Jurkat, Clone E6-1 (cell line): ENCODE data around the gene RPP21.
"Not testable (repeated sequence)": the region's sequence is repeated elsewhere in the genome, so short reads cannot be mapped to it uniquely, and the experiment has no call there.

Experiments
- DNase-seq: peaks from one replicate; pipeline ENCODE4 v3.0.0-alpha.2; 2011; ENCODE audit warnings: low read depth, low spot score
- H3K4me3 ChIP-seq: 2 replicates; pipeline ENCODE4 v1.5.1; 2011; ENCODE audit warnings: mild to moderate bottlenecking, low read length, control low read depth, moderate library complexity

RPP21 gene

GRCh38 chr6:30361661-30362060, 16.7 kb downstream of the RPP21 start:
- no peak for DNase-seq
- H3K4me3 ChIP-seq, result no peak overlapping the region

- no peak for DNase-seq
- H3K4me3 ChIP-seq, result no peak overlapping the region
These were observed 18.5 kb downstream of the RPP21 start for GRCh38 chr6:30363459-30363858.

- DNase-seq, result no peak
- no peak overlapping the region for H3K4me3 ChIP-seq
These were observed 19.6 kb downstream of the RPP21 start for GRCh38 chr6:30364591-30364990.

DNA sequence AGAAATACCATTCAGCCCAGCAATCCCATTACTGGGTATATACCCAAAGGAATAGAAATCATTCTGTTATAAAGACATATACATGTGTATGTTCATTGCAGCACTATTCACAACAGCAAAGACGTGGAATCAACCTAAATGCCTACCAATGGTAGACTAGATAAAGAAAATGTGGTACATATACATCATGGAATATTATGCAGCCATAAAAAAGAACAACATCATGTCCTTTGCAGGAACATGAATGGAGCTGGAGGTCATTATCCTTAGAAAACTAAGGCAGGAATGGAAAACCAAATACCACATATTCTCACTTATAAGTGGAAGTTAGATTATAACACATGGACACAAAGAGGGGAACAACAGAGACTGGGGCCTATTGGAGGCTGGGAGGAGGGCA, 24.3 kb downstream of the RPP21 start:
- DNase-seq, H3K4me3 ChIP-seq: not testable (repeated sequence)

GRCh38 chr6:30378290-30378937, 33.5 kb downstream of the RPP21 start:
- DNase-seq, result no peak

DNA sequence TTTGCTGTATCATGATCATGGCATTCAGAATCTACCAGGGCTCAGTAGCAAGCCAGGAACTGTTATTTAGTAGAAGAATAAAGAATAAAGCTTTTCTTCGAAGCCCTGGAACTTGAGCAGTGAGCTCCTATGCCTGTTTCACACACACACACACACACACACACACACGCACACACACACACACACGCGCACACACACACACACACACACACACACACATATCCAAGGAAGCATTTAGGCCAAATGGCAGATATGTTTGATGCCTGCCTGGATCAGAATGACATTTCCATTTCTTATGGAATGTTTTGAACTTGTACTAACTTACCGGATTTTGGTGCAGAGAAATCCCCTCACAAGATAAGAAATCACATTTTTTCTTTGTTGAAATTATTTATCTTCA, 35.5 kb downstream of the RPP21 start:
- no peak overlapping the region for H3K4me3 ChIP-seq
- DNase-seq, result no peak

More at GRCh38 chr6:30378290-30378937, 33.5 kb downstream of the RPP21 start:
- no peak overlapping the region for H3K4me3 ChIP-seq

DNA sequence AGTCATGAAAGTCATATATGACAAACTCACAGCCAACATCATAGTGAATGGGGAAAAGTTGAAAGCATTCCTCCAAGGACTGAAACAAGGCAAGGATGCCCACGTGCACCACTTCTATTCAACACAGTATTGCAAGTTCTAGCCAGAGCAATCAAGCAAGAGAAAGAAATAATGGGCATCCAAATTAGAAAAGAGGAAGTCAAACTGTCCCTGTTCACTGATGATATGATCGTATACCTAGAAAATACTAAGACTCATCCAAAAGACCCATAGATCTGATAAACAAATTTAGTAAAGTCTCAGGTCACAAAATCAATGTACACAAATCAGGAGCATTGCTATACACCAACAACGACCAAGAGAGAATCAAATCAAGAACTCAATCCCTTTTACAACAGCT, 41.2 kb downstream of the RPP21 start:
- DNase-seq, result no peak
- H3K4me3 ChIP-seq, result no peak overlapping the region

GRCh38 chr6:30391240-30391639, 46.3 kb downstream of the RPP21 start:
- DNase-seq, result no peak

GRCh38 chr6:30394139-30394538, 49.2 kb downstream of the RPP21 start:
- DNase-seq, result no peak

More at GRCh38 chr6:30391240-30391639, 46.3 kb downstream of the RPP21 start:
- H3K4me3 ChIP-seq, result no peak overlapping the region

More at GRCh38 chr6:30394139-30394538, 49.2 kb downstream of the RPP21 start:
- no peak overlapping the region for H3K4me3 ChIP-seq
